Epidermal melanocyte (primary cell): ENCODE measurements around the gene CEL.
"Not testable (repeated sequence)": the region's sequence is repeated elsewhere in the genome, so short reads cannot be mapped to it uniquely, and the experiment has no call there.

Source experiments
- DNase-seq: peaks from one replicate; pipeline ENCODE4 v3.0.0; 2011; ENCODE audit warnings: low spot score; ENCODE audit not compliant: insufficient read length

The CEL gene

GRCh38 chr9:133081957-133082644, 20.3 kb downstream of the CEL start:
- not testable (repeated sequence) for DNase-seq

- DNase-seq, result not testable (repeated sequence)
These were observed 21.9 kb downstream of the CEL start for GRCh38 chr9:133083688-133084087.

- DNase-seq, result not testable (repeated sequence)
These were observed 24.6 kb downstream of the CEL start for GRCh38 chr9:133086212-133086860.

GRCh38 chr9:133086894-133087293, 25.1 kb downstream of the CEL start:
- no peak for DNase-seq

GRCh38 chr9:133087429-133088145, 25.8 kb downstream of the CEL start:
- no peak for DNase-seq

- DNase-seq, result no peak
These were observed 26.5 kb downstream of the CEL start for GRCh38 chr9:133088146-133088750.

- DNase-seq, result no peak
These were observed 27.0 kb downstream of the CEL start for GRCh38 chr9:133088756-133089155.

- no peak for DNase-seq
These were observed 27.5 kb downstream of the CEL start for GRCh38 chr9:133089271-133089671.

- no peak for DNase-seq
These were observed 28.4 kb downstream of the CEL start for GRCh38 chr9:133090187-133090586.

GRCh38 chr9:133090752-133091385, 29.1 kb downstream of the CEL start:
- DNase-seq, result no peak

- DNase-seq, result not testable (repeated sequence)
These were observed 32.6 kb downstream of the CEL start for GRCh38 chr9:133094351-133094750.

- DNase-seq, result no peak
These were observed 33.1 kb downstream of the CEL start for GRCh38 chr9:133094842-133095393.

- no peak for DNase-seq
These were observed 36.4 kb downstream of the CEL start for GRCh38 chr9:133098104-133098754.

GRCh38 chr9:133098871-133099270, 37.1 kb downstream of the CEL start:
- no peak for DNase-seq

- DNase-seq, result no peak
These were observed 38.1 kb downstream of the CEL start for GRCh38 chr9:133099726-133100505.

GRCh38 chr9:133100506-133101355, 39.0 kb downstream of the CEL start:
- no peak for DNase-seq

GRCh38 chr9:133101356-133102189, 39.8 kb downstream of the CEL start:
- DNase-seq, result no peak
